ENCODE measurements around the gene EPHB1.

- TF ChIP-seq EZH2 (IDR thresholded peaks at IDR 0.05) (no peak), POLR2AphosphoS5 (IDR thresholded peaks at IDR 0.05; ENCODE audit: borderline replicate concordance, low read depth, low read length) (no peak), FOXP2 (optimal IDR thresholded peaks at IDR 0.05; ENCODE audit: control extremely low read depth, extremely low read length, insufficient read depth) (no peak)
These were observed 381.8 kb downstream of the EPHB1 start for GRCh38 chr3:135176881-135177280.
